ENCODE results near the gene BAG1. TPM values are rescaled to one million over a fixed set of nuclear protein-coding genes. Genes with fewer than 3 reads are reported as not detected.
A peak's percentile ranks its signal among the peaks of the same experiment; 100 is the strongest.

Gene BAG1
- total and polyA plus RNA-seq, 5 donors from 2014 or later = 80.2 to 100 (median 91.7) TPM

GRCh38 chr9:33221568-33221884, 43.0 kb downstream of the BAG1 start:
- no peak overlapping the region for H3K27ac Mint-ChIP-seq
- DNase-seq (no peak), ATAC-seq (ENCODE audit: low read depth in 2 of 2) (no peak)
- no peaks in the 10 kb centered on the region for H3K36me3 Mint-ChIP-seq
- peaks cover 20% of the 10 kb centered on the region for H3K27me3 Mint-ChIP-seq
- H3K4me3 ChIP-seq (ENCODE audit: low read depth, low read length) = no peak overlapping the region
- H3K27me3 ChIP-seq (ENCODE audit: control insufficient read depth, insufficient read depth, low read length) = peaks cover 2% of the 10 kb centered on the region
- H3K4me3 Mint-ChIP-seq = no peak overlapping the region
- peaks cover 0 to 11% (median 9%) of the 10 kb centered on the region in 4 donors for H3K4me1 Mint-ChIP-seq
- H3K9me3 Mint-ChIP-seq = no peaks in the 10 kb centered on the region
- H3K9me3 ChIP-seq (ENCODE audit: control insufficient read depth in 2 of 2, low read length in 2 of 2) = no peaks in the 10 kb centered on the region
- H3K36me3 ChIP-seq (ENCODE audit: control insufficient read depth, insufficient read depth, low read length) = no peaks in the 10 kb centered on the region
- H3K27ac ChIP-seq (ENCODE audit: insufficient read depth, low read length, poor library complexity, severe bottlenecking) = no peak overlapping the region
- no peaks in the 10 kb centered on the region for H3K4me1 ChIP-seq (ENCODE audit: control insufficient read depth, insufficient read depth, low read length, poor library complexity, severe bottlenecking)

GRCh38 chr9:33220681-33221567, 43.6 kb downstream of the BAG1 start:
- H3K4me1 Mint-ChIP-seq = peaks cover 0 to 9% (median 7%) of the 10 kb centered on the region in 4 donors

GRCh38 chr9:33211695-33212393, 52.7 kb downstream of the BAG1 start:
- Mint-ChIP-seq H3K9me3 (no peaks in the 10 kb centered on the region), H3K27ac (no peak overlapping the region), H3K27me3 (no peaks in the 10 kb centered on the region)

More at GRCh38 chr9:33220681-33221567, 43.6 kb downstream of the BAG1 start:
- ATAC-seq (ENCODE audit: low read depth in 2 of 2) (no peak), DNase-seq (no peak)
- Histone ChIP-seq H3K4me3 (ENCODE audit: low read depth, low read length) (no peak overlapping the region), H3K27ac (ENCODE audit: insufficient read depth, low read length, poor library complexity, severe bottlenecking) (no peak overlapping the region), H3K9me3 (ENCODE audit: control insufficient read depth in 2 of 2, low read length in 2 of 2) (no peaks in the 10 kb centered on the region), H3K27me3 (ENCODE audit: control insufficient read depth, insufficient read depth, low read length) (peaks cover 2% of the 10 kb centered on the region), H3K36me3 (ENCODE audit: control insufficient read depth, insufficient read depth, low read length) (no peaks in the 10 kb centered on the region), H3K4me1 (ENCODE audit: control insufficient read depth, insufficient read depth, low read length, poor library complexity, severe bottlenecking) (no peaks in the 10 kb centered on the region)
- Mint-ChIP-seq H3K36me3 (no peaks in the 10 kb centered on the region), H3K27ac (peak overlapping the region in 1 of 3 donors; percentile 59), H3K9me3 (no peaks in the 10 kb centered on the region), H3K4me3 (no peak overlapping the region), H3K27me3 (peaks cover 18% of the 10 kb centered on the region)

GRCh38 chr9:33210006-33210715, 54.3 kb downstream of the BAG1 start:
- H3K27ac ChIP-seq (ENCODE audit: insufficient read depth, low read length, poor library complexity, severe bottlenecking) = no peak overlapping the region
- H3K9me3 Mint-ChIP-seq = no peaks in the 10 kb centered on the region
- H3K36me3 Mint-ChIP-seq = no peaks in the 10 kb centered on the region
- H3K27me3 Mint-ChIP-seq = no peaks in the 10 kb centered on the region
- no peak for ATAC-seq (ENCODE audit: low read depth in 2 of 2)
- H3K9me3 ChIP-seq (ENCODE audit: control insufficient read depth in 2 of 2, low read length in 2 of 2) = no peaks in the 10 kb centered on the region
- H3K4me3 ChIP-seq (ENCODE audit: low read depth, low read length) = no peak overlapping the region
- no peaks in the 10 kb centered on the region for H3K4me1 ChIP-seq (ENCODE audit: control insufficient read depth, insufficient read depth, low read length, poor library complexity, severe bottlenecking)
- H3K4me3 Mint-ChIP-seq = no peak overlapping the region
- no peaks in the 10 kb centered on the region for H3K4me1 Mint-ChIP-seq
- no peak overlapping the region for H3K27ac Mint-ChIP-seq
- DNase-seq = no peak
- no peaks in the 10 kb centered on the region for H3K27me3 ChIP-seq (ENCODE audit: control insufficient read depth, insufficient read depth, low read length)
- no peaks in the 10 kb centered on the region for H3K36me3 ChIP-seq (ENCODE audit: control insufficient read depth, insufficient read depth, low read length)

More at GRCh38 chr9:33211695-33212393, 52.7 kb downstream of the BAG1 start:
- H3K9me3 ChIP-seq (ENCODE audit: control insufficient read depth in 2 of 2, low read length in 2 of 2) = no peaks in the 10 kb centered on the region
- DNase-seq = no peak
- H3K4me1 ChIP-seq (ENCODE audit: control insufficient read depth, insufficient read depth, low read length, poor library complexity, severe bottlenecking) = no peaks in the 10 kb centered on the region
- ATAC-seq (ENCODE audit: low read depth in 2 of 2) = no peak
- no peaks in the 10 kb centered on the region for H3K36me3 ChIP-seq (ENCODE audit: control insufficient read depth, insufficient read depth, low read length)
- peak overlapping the region in 1 of 4 donors; percentile 85 for H3K4me3 Mint-ChIP-seq
- no peak overlapping the region for H3K4me3 ChIP-seq (ENCODE audit: low read depth, low read length)
- H3K4me1 Mint-ChIP-seq = no peaks in the 10 kb centered on the region
- no peaks in the 10 kb centered on the region for H3K36me3 Mint-ChIP-seq
- no peak overlapping the region for H3K27ac ChIP-seq (ENCODE audit: insufficient read depth, low read length, poor library complexity, severe bottlenecking)
- no peaks in the 10 kb centered on the region for H3K27me3 ChIP-seq (ENCODE audit: control insufficient read depth, insufficient read depth, low read length)

GRCh38 chr9:33209394-33209793, 55.1 kb downstream of the BAG1 start:
- no peaks in the 10 kb centered on the region for H3K9me3 Mint-ChIP-seq
- no peak overlapping the region for H3K4me3 Mint-ChIP-seq
- Histone ChIP-seq H3K27me3 (ENCODE audit: control insufficient read depth, insufficient read depth, low read length) (no peaks in the 10 kb centered on the region), H3K9me3 (ENCODE audit: control insufficient read depth in 2 of 2, low read length in 2 of 2) (no peaks in the 10 kb centered on the region), H3K36me3 (ENCODE audit: control insufficient read depth, insufficient read depth, low read length) (no peaks in the 10 kb centered on the region), H3K27ac (ENCODE audit: insufficient read depth, low read length, poor library complexity, severe bottlenecking) (no peak overlapping the region), H3K4me1 (ENCODE audit: control insufficient read depth, insufficient read depth, low read length, poor library complexity, severe bottlenecking) (no peaks in the 10 kb centered on the region), H3K4me3 (ENCODE audit: low read depth, low read length) (no peak overlapping the region)
- no peaks in the 10 kb centered on the region for H3K4me1 Mint-ChIP-seq
- H3K36me3 Mint-ChIP-seq = no peaks in the 10 kb centered on the region
- ATAC-seq (ENCODE audit: low read depth in 2 of 2) (no peak), DNase-seq (no peak)
- H3K27me3 Mint-ChIP-seq = peaks cover 6% of the 10 kb centered on the region
- H3K27ac Mint-ChIP-seq = peak overlapping the region in 1 of 3 donors; percentile 82

GRCh38 chr9:33202552-33203201, 61.8 kb downstream of the BAG1 start:
- H3K4me3 Mint-ChIP-seq = no peak overlapping the region
- H3K4me3 ChIP-seq (ENCODE audit: low read depth, low read length) = no peak overlapping the region
- H3K36me3 ChIP-seq (ENCODE audit: control insufficient read depth, insufficient read depth, low read length) = no peaks in the 10 kb centered on the region
- no peaks in the 10 kb centered on the region for H3K4me1 ChIP-seq (ENCODE audit: control insufficient read depth, insufficient read depth, low read length, poor library complexity, severe bottlenecking)
- H3K9me3 ChIP-seq (ENCODE audit: control insufficient read depth in 2 of 2, low read length in 2 of 2) = no peaks in the 10 kb centered on the region
- H3K36me3 Mint-ChIP-seq = no peaks in the 10 kb centered on the region
- peaks cover 0 to 4% (median 2%) of the 10 kb centered on the region in 4 donors for H3K4me1 Mint-ChIP-seq
- DNase-seq (peak in 2 of 3 donors; percentile 3 to 43), ATAC-seq (ENCODE audit: low read depth in 2 of 2) (peak; percentile 57 to 74)
- peaks cover 0 to 1% (median 0%) of the 10 kb centered on the region in 7 donors for H3K9me3 Mint-ChIP-seq
- H3K27ac Mint-ChIP-seq = peak overlapping the region in 1 of 3 donors; percentile 56
- H3K27me3 ChIP-seq (ENCODE audit: control insufficient read depth, insufficient read depth, low read length) = peaks cover 2% of the 10 kb centered on the region
- H3K27ac ChIP-seq (ENCODE audit: insufficient read depth, low read length, poor library complexity, severe bottlenecking) = no peak overlapping the region
- H3K27me3 Mint-ChIP-seq = peaks cover 31% of the 10 kb centered on the region

Measured in CD4-positive, CD25-positive, alpha-beta regulatory T cell (primary cell).